ENCODE results near the gene RGS17.
A peak's percentile ranks its signal among the peaks of the same experiment; 100 is the strongest.

Gene RGS17

GRCh38 chr6:153131037-153131981 is at the start of gene RGS17:
TSS of gene RGS17 (minus strand) at chr6:153131282. CDS start at chr6:153044018, 87,264 bp downstream.
- peak; percentile 32 for DNase-seq (ENCODE audit: low read depth)
- TF ChIP-seq CTCF (IDR thresholded peaks at IDR 0.05; ENCODE audit: low read depth, low read length, missing control alignments): no peak
- in situ Hi-C loops (cut with HindIII; ENCODE audit: low sequenced_read_pairs): no loop called here
- peak within 1 kb of the TSS; percentile 71 for H3K4me3 ChIP-seq (ENCODE audit: low read depth, low read length)

GRCh38 chr6:153172815-153173214 is 41.7 kb upstream of the RGS17 start:
- no peak for TF ChIP-seq CTCF (IDR thresholded peaks at IDR 0.05; ENCODE audit: low read depth, low read length, missing control alignments)
- H3K4me3 ChIP-seq (ENCODE audit: low read depth, low read length): no peak overlapping the region
- DNase-seq (ENCODE audit: low read depth): no peak
- in situ Hi-C loops (cut with HindIII; ENCODE audit: low sequenced_read_pairs): no loop called here

- in situ Hi-C loops (cut with HindIII; ENCODE audit: low sequenced_read_pairs): no loop called here
- no peak for DNase-seq (ENCODE audit: low read depth)
- no peak overlapping the region for H3K4me3 ChIP-seq (ENCODE audit: low read depth, low read length)
- no peak for TF ChIP-seq CTCF (IDR thresholded peaks at IDR 0.05; ENCODE audit: low read depth, low read length, missing control alignments)
Observed at GRCh38 chr6:153170511-153170910, 39.4 kb upstream of the RGS17 start.

GRCh38 chr6:153167907-153168306 is 36.8 kb upstream of the RGS17 start:
- H3K4me3 ChIP-seq (ENCODE audit: low read depth, low read length): no peak overlapping the region
- TF ChIP-seq CTCF (IDR thresholded peaks at IDR 0.05; ENCODE audit: low read depth, low read length, missing control alignments): no peak
- DNase-seq (ENCODE audit: low read depth): no peak
- in situ Hi-C loops (cut with HindIII; ENCODE audit: low sequenced_read_pairs): no loop called here

- H3K4me3 ChIP-seq (ENCODE audit: low read depth, low read length): no peak overlapping the region
- in situ Hi-C loops (cut with HindIII; ENCODE audit: low sequenced_read_pairs): no loop called here
- TF ChIP-seq CTCF (IDR thresholded peaks at IDR 0.05; ENCODE audit: low read depth, low read length, missing control alignments): no peak
- peak; percentile 72 for DNase-seq (ENCODE audit: low read depth)
Observed at GRCh38 chr6:153167061-153167891, 36.2 kb upstream of the RGS17 start.

- no peak for DNase-seq (ENCODE audit: low read depth)
- in situ Hi-C loops (cut with HindIII; ENCODE audit: low sequenced_read_pairs): no loop called here
- H3K4me3 ChIP-seq (ENCODE audit: low read depth, low read length): no peak overlapping the region
- no peak for TF ChIP-seq CTCF (IDR thresholded peaks at IDR 0.05; ENCODE audit: low read depth, low read length, missing control alignments)
Observed at GRCh38 chr6:153162646-153163045, 31.6 kb upstream of the RGS17 start.

Data from astrocyte of the cerebellum (primary cell).